ENCODE data around the gene C1RL.
"Not testable (repeated sequence)": the region's sequence is repeated elsewhere in the genome, so short reads cannot be mapped to it uniquely, and the experiment has no call there.

Gene C1RL

DNA sequence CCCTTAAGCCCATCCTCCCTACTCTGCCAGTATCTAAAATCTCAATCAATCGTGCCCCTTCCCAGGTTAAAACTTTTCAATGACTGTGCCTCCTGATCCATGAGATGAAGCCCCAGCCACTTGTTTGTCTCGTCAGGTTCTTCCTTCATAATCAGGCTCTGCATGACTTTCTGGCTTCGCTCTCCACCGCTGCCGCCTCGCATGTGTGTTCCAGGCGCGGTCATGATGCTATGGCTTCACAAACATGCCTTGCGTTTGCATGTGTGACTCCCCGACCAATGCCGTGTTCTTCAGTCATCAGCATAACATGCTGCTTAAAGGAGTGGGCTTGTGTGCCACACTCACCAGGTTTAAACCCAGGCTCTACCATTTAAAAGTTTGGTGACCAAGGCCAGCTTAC lies 5.0 kb upstream of the C1RL start:
- no peak for DNase-seq

DNA sequence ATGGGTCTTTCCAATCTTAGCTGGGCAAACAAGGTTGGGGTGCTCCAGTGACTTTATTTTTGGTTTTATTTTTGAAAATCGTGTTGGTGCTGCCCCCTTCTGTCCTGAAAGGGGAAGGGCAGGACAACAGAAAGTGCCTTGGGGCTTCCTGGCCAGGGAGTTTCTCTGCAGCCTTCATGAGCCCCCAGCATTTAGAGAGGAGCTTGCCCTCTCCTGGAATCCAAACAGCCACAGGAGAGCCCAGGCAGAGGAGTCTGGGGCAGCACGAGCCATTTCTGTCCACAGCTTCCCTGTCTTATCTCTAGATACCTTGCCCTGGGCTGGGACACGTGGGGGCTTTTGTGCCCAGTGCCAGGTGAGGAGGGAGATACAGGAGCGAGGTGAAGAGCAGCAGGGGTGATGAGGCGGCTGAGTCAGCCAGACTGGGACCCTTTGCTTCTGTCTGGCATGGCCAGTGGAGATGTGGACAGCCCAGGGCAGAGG lies 4.4 kb upstream of the C1RL start:
- peak; percentile 39 for DNase-seq

DNA sequence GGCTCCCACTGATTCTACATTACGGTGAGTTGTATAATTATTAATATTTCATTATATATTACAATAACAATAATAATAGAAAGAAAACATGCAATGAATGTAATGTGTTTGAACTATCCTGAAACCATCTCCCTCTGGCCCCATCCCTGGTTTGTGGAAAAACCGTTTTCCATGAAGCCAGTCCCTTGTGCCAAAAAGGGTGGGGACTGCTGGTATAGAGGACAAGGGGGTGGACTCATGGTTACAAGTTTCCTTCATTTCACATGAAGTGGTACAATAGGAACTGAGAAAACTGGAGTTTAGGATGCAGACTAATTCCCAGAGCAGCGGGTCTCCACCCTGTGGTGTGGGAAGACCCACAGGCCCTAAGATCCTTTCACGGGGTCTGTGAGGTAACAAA lies 3.0 kb upstream of the C1RL start:
- DNase-seq, result no peak

DNA sequence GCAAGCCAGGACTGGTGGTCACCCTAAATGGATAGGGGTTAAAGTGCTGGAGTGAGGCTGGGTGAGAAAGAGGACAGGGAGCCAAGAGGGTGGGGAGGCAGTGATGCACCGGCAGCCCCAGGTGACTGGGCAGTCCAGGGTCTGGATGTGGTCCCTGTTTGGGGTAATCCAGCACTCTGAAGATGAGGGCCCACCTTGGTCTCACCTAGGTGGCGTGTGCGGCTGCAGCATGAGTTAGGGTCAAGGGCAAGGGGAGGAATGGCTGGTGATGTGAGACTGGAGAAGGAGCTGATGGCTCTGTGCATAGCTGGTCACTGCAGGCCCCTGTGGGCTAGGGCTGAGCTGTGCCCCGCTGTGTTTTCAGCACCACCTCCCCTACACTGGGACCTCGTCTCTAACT lies 1.6 kb upstream of the C1RL start:
- DNase-seq, result no peak

DNA sequence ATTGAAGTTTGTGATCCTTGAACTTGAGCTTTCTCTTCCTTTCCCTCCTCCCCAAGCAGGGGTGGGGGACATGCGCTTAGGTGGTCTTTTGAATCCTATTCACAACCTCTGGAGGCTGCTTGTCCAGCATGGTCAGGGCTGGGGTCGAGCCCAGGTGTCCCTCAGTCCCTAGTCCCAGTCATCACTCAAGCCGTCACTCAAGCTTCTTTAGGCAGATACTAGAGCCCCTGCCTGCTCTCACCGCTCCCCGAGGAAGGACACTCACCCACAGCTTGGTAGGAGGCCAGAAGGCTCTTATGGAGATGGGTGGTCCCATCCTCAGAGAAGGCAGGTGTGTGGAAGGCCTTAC lies 532 bp upstream of the C1RL start:
- DNase-seq, result no peak

DNA sequence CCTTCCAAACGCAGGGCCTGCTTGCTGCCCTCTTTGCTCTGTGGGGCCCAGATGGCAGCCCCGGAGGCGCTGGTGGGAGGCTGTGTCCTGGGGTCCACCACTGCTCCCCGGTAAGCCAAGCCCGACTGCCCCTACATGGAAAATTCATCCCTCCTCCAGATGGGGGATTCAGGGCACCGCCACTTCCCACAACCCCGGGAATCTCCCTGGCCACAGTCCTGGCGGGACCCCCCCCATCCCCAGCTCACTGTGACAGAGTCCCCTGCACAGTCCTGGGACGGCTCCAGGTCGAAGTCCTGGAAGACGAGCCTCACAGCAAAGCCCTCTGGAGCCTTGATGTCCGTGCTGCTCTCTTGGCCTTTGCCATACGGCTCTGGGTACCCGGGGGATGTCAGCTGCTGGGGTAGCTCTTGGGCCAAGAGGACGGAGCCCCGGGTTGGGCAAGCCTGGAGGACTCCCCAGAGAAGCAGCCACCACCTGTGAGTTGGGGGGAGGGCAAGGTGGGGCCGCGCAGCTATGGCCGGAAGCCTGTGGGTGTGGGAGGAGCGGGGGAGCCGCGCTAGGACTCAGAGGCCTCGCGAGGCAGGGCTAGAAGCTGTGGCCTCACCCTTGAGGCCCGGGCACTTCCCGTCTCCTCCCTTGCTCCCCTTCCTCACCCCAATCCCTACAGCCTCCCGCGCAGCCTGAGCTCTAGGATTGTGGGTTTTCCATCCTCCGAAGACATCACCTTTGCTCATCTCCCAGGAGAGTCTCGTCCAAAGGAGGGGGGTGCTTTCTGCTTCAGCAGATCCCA lies 815 bp downstream of the C1RL start:
- peak; percentile 87 for DNase-seq

DNA sequence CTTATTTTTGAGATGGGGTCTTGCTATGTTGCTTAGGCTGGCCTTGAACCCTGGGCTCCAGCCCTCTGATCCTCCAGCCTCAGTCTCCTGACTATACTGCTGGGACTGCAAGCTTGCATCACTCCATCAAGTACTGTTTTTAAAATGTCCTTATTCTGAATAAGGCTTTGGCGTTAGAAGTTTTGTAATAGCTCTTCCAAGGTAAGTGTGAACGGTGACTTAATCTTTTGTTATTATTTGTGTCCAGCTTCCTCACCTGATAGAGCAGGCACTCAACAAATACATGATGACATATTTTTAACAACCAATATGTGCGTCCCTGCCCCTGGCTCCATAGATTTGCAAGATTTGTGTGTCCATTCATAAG lies 1.4 kb downstream of the C1RL start:
- DNase-seq, result no peak

DNA sequence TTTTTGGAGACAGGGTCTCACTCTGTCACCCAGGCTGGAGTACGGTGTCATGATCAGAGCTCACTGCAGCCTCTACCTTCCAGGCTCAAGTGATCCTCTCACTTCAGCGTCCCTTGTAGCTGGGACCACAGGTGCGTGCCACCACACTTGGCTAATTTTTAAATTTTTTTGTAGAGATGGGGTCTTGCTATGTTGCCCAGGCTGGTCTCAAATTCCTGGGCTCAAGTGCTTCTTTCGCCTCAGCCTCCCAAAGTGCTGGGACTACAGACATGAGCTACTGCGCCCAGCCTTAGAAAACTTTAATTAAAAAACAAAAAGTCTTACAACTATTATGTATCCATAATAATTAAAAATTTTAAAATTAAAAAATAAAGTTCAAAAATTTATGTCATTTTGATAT lies 1.8 kb downstream of the C1RL start:
- not testable (repeated sequence) for DNase-seq

DNA sequence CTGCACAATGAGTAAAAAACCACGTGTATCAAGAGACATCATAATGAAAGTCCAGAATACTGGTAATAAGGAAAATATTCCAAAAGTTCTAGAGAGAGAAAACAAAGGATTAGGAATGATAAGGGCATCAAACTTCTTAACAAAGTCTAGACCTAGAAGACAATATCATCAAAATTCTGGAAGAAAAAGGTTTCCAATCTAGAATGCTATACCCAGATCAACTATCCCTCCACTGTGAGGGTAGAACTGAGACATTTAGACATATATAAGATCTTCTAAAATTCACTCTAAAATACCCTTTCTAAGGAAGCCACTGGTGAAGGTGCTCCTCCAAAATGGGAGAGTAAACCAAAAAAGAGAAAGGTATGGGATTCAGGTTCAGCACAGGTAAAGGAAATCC lies 2.9 kb downstream of the C1RL start:
- no peak for DNase-seq

DNA sequence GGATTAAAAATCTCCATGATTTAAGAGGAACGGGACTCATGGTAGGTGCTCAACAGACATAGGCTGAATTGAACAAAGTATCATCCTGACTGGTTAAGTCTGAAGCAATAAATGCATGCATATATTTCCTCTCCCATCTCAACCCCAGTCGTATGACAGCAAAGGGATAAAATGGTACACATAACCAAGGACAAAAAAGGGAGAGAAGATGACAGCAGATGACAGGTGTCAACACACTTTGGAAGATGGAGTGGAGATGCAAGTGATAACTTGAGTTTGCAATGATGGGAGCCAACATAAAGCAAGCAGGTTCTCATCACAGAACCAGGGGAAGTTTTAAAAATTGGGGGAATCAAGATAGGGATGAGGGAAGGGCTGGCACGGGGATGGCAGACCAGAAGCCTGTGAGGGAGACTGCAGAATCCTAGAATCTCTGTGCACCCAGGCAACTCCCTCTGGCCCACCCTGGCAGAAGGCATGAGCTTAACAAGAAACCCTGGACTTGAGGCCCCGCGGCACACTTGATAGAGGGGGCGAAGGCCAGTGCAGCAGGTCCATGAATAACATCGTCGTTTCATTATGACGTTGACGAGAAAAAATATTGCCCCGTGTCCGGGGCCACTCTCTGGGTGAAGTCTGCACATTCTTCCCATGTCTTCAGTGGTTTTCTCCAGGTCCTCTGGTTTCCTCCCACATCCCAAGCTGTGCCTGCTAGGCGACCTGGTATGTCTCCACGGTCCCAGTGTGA lies 5.0 kb downstream of the C1RL start:
- DNase-seq, result no peak

DNA sequence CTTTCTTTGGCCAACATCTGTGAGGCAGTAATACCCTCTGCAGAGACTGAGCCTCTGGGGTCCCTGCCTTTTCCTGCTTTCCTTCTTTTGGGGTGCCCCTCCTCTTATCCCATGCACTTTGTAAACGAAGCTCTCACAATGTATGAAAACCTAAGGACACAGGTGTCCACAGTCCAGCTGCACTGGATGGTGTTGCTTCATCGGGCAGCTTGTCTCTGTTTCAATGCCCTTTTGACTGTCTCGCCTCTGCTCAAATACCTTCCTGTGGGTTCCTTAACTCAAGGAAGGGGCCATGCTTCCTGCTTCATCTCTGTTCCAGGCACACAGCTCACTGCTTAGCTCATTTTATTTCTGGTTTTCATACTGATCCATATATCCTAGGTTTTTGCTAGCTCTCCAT lies 6.4 kb downstream of the C1RL start:
- DNase-seq, result no peak

DNA sequence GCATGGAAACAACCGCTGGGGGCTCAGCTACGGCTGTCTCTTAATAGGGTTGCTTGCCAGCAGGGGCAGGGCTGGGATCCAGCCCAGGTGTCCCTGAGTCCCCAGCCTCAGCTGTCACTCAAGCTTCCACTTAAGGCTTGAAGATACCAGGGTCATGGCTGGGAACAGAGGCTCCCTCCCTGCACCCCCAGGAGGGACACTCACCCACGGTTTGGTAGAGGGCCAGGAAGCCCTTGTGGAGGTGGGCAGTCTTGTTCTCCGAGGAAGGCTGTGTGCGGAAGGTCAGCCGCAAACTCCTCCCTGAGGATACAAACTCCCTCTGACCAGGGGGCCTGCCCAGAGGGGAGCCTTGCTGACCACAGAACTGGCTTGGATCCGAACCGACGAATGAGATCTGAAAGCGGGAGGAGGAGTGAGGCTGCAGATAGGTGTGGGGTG lies 7.3 kb downstream of the C1RL start:
- no peak for DNase-seq

DNA sequence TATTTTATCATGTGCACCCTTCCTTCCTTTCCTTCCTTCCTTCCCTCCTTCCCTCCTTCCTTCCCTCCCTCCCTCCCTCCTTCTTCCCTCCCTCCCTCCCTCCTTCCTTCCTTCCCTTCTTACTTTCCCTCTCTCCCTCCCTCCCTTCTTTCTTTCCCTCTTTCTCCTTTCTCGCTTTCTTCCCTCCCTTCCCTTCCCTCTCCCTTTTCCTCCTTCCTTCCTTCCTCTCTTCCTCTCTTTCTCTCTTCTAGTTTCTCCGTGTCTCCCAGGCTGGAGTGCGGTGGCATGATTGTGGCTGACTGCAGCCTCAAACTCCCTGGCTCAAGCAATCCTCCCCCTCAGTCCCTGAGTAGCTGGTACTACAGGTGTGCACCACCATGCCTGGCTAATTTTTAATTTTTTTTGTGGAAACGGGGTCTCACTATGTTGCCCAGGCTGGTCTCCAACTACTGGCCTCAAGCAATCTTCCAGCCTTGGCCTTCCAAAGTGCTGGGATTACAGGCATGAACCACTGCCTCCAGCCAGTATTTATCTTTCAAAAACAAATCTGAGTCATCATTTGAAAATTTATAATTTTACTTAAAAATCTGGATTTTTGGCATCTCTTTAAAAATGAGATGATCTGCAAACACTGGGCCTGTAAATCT lies 7.8 kb downstream of the C1RL start:
- no peak for DNase-seq

DNA sequence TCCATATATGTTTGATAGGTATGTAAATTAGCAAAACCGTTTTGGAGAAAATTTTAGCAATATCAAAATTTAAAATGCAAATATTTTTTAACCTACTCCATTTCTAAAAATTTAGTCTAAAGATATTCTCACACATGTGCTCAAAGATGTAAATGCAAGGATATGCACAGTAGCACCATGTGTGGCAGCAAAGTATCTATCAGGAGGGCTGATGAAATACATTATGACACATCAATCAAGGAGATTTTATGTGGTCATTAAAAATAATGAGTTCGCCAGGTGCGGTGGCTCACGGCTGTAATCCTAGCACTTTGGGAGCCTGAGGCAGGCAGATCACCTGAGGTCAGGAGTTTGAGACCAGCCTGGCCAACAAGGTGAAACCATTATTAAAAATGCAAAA lies 8.8 kb downstream of the C1RL start:
- no peak for DNase-seq

DNA sequence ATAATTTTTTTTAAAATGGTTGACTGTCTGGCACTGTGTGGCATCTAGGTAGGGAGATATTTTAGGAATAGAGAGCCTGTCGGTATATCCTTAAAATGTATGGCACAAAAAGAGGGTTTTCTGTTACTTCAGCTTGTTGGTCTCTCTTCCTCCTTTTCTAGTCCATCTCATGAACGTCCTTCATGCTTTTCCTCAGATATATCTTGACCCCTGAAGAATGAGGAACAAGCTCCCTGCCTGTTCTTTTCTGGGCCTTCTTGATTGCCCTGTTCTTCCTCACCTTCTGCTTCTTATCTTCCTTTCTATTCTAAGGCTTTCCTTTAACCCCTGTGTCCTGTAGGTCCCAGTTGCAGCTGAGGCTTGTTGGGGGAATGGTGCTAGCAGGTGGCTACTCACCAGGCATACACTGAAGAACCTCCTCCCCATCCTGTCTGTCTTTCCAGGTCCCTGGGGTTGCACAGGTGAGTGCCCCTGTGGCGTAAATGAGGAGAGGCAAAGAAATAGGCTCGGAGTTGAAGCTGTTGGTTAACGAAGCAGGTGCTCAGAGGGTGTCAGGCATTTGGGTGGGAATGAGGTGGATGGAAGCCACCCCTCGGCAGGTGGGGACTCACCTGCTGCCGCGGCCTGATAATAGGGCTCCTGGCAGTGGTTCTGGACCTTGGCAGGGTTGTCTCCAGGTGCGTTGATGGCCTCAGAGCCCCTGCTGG lies 9.6 kb downstream of the C1RL start:
- no peak for DNase-seq

DNA sequence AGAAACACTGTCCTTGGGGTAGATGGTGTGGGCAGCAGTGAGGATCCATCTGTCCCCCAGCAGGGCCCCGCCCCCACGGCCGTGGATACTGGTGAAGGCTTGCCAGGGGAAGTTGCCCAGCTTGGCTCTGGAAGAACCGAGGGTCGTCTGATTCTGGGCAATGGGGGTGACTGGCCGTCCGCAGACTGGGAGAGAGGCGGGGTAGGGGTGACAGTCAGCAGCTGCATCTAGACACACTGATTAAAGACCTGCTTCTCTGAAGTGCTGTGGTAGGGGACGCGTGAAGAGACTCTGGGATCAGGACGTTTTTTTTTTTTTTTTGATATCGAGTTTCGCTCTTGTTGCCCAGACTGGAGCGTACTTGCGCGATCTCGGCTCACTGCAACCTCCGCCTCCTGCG lies 12.0 kb downstream of the C1RL start:
- no peak for DNase-seq

DNA sequence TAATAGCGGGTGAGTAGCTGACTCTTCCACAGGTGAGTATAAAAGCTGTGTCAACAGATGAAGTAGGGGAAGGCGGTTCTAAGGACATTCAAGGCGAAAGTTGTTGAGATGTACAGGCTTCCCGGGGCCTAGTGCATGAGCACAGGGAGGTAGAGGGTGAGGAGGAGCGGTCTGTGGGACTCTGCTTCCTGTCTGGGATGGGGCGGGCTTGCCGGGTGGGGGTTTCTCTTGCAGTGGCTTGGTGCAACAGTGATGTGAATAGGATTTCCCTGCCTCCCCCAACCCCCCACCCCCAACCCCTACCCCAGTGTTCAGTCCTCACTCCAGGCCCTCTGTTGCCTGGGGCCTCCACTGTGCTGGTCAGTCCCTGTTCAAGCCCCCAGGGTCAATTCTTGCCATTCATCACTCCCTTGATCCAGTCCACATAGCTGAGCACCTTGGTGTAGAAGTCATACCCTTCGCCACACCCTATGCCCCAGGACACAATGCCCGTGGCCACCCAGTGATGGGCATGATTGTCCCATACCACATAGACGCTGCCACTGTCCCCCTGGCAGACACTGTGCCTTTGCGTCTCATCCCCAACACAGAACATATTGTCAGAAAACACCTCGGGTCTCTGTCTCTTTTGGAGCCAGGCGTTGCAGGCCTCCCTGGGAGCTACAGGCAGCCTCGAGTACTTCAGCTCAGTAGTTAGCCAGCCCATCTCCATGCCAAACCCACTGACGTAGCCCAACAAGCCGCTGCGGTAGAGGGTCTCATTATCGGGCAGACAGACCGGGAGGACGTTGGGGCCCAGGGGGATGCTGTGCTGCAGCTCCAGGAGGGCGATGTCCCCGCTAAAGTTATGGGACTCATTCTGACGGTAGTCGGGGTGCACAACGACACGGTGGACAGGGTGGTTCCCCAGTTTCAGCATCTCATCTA lies 12.7 kb downstream of the C1RL start:
- DNase-seq, result no peak

DNA sequence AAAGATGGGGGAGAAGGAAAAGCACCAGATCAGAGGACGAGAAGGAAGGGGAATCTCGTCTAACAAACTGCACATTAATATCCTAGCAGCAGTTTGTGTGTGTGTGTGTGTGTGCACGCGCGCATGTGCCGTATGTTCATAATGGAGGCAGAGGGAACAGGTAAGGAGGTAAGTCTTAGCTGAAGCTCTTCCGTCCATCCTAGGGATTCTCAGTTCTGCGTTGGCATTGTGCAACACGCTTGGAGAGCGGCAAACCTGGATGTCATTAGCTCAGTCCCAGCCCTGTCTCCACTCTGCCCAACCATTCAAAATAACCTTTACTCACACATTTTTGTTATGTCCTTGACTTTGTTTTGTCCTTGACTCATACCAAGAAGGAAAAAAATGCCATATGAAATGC lies 15.1 kb downstream of the C1RL start:
- DNase-seq, result no peak

DNA sequence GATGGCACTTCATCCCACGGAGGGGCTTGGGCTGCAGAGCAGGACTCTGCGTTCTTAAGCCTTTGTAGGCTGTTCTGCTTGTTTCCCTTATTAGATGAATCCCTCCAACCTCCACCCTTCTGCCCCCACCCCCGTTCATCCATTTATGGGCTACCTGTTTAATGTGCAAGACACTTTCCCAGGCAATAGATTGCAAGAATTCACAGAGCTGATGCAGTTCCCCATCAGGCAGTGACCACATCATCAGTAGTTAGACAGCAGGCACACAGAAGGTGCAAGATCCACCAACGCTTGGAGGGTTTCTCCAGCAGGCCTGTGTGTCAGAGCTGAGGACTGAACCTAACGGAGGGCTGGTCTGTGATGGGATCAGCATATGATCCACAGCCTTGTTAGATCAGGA lies 15.5 kb downstream of the C1RL start:
- DNase-seq, result no peak

DNA sequence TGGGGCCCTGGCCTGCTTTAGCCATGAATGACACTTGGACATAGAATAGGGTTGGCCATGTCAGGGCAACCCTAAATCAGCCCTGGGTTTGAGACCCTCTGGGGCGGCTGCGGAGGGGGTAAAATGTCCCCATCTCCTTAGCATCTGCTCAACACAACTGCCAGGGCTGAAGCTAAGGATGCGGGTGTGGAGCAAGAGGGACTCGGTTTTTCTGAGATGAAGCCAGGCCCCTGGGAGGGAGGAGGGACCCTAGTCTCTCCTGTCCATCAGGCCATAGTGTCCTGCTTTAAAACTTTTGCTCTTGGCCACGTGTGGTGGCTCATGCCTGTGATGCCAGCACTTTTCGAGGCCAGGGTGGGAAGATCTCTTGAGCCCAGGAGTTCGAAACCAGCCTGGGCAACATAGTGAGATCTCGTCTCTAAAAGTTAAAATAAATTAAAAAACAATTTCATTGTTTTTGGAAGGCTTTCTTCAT lies 16.0 kb downstream of the C1RL start:
- no peak for DNase-seq

DNA sequence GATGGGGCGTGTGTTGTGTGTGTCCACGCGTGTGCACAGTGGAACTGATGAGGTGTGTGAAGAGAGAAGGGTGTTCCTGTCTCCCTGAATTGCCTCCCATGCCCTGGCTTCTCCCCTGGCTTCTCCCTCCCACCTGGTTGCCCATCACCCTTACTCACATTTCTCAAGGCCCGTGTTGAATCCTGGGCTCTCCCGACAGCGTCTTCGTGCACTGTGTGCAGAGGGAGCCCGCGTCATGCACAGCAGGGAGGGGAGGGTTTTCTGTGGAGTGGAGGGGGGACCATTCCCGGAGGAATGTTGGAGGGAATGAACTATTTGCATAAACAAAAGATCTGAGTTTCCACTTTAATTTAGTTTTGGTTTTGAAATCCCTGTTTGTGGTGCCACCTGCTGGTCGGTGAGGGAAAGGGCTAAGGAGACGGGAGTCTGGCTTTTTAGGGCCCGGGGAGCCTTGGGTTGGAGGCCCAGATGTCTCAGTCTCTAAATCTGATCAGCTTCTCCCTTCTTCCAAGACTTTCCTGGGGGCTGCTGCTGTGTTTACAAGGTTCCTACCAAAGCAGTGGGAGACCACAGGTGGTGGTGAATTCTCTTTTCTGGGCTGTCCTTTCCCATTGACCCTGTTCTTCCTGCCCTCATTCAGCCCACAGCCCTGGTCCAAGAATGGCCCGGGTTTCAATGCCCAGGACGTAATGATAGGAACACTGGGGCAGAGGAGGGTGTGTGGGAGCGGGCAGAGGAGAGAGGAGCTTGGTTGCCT lies 16.6 kb downstream of the C1RL start, which contains the start of gene C1R:
Gene C1R, minus strand, starts transcription at position 217 of the 757 bp plus-strand sequence. Its CDS starts 57 bp downstream, at position 160.
- DNase-seq, result peak; percentile 78
